Measurements from ENCODE around the gene SLC37A1.

SLC37A1 gene

DNA sequence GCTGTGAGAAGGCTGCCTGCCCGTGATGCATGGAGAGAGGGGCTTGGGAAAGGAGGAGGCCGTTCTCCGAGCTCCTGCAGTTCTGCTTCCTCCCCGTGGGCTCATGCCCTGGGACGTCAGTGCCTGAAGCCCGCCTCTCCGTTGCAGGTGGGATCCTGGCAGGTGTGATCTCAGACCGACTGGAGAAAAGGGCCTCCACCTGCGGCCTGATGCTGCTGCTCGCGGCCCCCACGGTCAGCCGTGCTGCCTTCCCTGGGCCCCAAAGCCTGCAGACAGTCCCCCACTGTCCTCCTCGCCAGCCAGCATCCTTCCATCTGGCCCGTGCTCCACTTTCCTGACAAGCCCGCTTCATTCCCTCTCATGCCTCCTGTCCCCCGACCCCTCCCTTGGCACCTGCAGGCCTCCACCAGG, 50.9 kb downstream of the SLC37A1 start:
- no peak for DNase-seq

DNA sequence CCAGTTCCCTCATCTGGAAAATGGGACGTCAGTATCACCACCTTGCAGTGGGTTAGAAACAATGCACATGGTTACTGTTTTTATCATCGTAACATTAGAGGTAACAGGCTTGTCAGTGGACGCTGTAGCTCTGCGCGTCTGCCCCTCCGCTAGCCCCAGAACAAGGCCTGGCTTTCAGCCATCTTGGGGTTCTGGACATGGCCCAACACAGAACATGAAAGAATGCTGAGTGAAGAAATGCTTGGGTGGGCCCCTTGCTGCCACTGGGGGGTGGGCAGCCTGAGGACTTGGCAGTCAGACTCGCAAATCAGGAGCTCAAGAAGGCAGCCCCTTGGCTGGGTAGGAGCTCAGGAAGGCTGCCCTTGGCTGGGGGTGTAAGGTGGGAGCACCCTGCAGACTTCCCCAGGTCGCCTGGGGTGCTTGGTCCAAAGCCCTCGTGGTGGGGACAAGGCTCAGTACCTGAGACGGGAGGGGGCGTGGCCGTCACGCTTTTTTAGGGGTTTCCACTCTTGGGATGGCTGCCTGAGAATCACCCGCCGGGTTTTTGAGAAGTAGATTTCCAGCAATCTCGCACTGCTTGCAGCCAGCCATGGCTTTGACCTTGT, 51.7 kb downstream of the SLC37A1 start:
- DNase-seq: no peak

DNA sequence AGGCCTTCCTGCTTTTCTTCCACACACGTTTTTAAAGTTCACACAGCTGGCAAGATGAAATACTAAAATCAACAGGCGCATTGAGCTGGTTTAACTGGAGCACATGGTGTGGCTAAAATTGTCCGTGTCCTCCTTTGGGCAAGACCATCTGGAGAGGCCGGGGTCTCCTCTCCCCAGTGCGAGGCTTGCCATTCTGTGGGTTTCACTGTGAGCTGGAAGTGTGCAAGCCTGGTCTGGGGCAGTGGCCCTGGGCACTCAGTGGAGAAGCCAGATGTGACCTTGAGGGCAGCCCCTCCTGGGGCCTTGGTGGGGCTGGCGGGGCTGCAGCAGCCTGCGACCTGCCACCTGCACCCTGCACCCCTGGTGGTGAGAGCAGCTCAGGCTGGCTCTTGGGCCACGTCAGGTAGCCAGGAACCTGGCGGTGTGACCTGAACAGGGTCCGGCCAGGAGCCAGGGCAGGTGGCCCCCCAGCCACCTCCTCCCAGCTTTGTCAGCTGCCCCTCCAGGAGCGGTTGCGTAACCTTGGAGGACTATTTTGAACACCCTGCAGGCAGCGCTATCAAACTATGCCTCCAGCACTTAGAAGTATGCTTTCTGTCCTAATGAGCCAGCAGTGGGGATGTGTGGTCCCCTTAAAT, 52.4 kb downstream of the SLC37A1 start:
- DNase-seq: no peak

DNA sequence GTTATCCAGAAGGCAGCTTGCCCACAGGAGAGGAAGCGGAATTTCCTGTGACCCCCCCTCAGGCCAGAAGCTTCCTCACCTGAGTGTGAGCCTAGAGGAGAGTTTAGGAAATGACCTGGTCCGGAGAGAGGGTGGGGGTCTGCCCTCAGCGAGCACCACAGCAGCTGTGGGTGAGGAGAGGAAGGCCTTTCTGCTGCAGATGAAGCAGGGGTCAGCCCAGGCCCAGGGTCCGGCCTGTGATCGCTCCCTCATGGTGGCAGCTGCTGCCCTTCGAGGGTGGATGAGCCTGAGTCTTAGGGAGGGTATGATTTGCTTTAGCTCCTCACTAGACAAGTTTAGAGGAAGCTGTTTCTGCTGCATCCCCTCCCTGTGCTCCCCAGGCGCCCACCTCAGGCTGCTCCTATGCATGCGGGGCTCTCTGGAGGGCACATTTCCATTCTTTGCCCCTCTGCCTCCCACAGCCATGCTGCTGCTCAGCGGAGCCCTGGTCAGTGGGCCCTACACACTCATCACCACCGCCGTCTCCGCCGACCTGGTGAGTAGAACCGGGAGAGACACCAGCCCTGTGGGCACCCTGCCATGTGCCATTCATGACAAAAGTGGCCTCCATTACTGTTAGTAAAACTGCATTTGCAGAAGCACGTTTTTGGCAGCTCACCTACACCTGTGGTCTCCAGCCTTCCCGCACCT, 53.0 kb downstream of the SLC37A1 start:
- no peak for DNase-seq

DNA sequence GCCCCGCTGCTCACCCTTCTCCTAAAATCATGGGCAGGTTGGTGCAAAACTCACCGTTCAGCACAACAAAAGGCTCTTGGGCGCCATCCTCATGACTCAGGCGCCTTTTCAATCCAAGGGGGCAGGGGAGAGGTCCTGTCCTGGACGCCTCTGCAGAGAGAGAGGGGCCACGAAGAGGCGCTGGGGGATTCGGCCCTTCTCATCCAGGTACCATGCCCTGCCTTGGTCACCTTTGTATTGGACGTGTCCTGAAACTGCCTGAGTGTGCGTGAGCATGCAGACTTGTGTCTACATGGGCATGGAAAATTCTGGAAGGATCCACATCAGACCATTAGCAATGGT, 53.5 kb downstream of the SLC37A1 start:
- no peak for DNase-seq

DNA sequence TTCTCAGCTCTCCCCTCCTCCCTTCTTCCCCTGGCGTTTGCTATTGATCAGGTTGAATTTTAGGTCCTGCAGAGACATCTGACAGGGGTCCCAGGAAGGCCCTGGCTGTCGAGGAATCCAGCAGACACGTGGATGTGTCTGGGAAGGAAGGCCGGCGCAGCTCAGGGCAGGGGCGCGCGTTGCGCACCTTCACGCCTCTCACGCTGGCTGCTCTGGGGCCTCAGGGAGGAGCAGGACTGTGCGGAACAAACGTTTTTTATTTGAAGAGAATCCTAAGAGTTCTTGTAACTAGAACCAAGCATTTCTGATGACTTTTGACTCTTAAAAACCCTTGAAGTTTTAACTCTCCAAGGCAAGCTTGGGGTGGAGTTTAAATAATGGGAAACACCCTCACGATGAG, 54.2 kb downstream of the SLC37A1 start:
- DNase-seq: no peak

DNA sequence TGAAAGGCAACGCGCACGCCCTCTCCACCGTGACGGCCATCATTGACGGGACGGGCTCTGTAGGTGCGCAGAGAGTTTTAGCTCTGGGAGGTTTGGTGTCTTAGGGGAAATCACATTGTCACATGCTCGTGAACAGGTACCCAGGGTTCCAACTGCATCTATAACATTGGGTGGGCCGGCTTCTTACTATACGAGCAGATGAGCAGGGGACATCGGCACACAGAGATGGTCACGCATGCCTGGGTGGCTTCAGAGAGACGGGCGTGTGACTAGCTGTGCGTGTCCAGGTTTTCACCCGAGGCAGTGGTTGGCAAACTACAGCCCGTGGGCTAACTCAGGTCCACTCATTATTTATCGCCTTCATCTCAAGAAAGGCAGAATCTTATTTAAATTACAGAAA, 54.7 kb downstream of the SLC37A1 start:
- no peak for DNase-seq

DNA sequence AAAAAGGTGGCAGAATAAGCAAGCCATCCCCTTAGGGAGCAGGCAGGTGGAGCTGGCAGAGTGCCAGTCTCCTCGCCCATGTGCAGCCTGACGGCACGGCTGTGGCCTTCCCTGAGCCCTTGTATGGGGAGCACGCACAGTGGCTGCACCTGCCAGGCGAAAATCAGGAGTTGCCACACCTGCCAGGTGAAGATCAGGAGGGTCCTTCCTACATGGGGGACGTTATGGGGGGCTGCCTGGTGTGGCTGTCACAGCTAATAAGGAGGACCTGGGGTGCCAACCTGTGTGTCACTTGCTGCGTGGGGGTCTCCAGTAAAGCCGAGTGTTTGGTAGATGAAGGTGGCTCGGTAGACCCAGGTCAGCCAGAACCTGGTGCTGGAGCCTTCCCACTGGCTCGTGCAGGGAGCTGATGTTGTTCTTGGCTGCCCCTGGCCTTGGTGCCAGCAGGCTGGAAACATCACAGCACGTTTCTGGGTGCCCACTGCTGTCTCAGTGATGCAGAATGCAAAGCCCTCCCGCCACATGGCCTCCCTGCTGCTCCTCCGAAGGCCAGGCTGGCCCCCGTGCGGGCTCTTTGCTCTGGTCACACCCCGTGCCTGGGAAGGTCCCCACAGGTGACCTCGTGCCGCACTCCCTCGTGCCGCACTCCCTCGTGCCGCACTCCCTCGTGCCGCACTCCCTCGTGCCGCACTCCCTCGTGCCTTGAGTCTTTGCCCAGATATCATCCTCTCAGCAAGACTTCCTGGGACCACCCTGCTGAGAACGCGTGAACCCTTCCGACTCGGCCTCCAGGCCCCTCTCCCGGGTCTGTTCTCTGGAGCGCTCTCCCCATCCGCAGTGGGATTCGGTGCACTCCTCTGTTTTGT, 55.4 kb downstream of the SLC37A1 start:
- no peak for DNase-seq

DNA sequence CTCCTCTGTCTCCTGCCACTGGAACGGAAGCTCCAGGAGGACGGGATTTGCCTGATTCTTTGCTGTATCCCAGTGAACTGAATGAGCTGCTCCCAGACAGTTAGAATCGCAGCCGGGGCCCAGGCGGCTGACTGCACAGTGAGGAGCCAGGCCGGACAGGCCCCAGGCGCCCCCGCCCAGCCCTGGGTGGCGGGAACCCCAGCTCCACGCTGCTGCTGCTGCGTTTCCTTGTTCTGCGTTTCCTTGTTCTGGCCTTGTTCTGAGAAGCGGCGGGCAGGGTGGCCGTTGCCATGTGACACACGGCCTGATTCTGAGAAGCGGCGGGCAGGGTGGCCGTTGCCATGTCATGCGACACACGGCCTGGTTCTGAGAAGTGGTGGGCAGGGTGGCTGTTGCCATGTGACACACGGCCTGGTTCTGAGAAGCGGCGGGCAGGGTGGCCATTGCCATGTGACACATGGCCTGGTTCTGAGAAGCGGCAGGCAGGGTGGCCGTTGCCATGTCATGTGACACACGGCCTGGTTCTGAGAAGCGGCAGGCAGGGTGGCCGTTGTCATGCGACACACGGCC, 56.2 kb downstream of the SLC37A1 start:
- DNase-seq: no peak

DNA sequence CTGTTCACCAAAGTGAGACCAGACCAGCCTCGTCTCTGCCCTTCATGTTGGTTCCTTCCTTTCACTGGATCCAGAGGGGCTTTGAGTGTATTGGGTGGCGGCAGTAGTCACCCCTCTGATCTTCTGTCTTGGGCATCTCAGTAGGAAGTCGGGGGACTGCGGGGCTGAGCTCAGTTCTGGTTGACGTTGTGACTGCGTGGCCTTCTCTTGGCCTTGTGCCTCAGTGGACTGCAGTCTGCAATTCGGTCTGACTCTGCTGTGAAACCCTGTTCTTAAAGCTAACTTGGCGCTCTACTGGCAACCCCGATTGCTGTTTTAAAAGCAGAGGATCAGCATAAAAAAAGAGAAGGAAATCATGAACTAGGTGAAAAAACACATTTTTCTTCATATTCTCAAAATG, 56.7 kb downstream of the SLC37A1 start:
- DNase-seq: no peak

DNA sequence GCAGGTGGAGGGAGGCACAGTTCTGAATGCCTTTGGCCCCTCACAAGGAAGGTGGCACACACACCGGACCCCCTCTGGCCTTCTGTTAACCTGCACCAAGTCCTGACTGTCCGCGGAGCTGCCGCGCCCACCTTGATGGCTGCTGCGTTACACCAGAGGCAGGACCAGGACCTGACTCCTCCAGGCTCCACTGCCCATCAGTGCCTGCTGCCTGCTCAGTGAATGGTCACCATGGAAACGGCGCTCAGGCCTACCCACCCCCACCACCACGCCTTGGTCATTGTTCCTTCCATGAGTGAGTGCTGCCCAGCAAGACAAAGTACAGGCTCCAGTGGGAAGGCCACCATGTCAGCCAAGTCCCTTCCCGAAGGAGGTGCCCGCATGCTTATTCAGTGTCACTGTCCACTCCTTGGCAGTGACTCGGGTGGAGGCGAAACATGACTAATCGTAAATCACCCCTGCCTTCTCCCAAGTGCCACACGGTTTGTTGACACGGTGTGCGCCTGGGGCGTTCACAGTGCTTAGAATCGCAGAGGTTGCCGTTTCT, 57.3 kb downstream of the SLC37A1 start:
- no peak for DNase-seq

DNA sequence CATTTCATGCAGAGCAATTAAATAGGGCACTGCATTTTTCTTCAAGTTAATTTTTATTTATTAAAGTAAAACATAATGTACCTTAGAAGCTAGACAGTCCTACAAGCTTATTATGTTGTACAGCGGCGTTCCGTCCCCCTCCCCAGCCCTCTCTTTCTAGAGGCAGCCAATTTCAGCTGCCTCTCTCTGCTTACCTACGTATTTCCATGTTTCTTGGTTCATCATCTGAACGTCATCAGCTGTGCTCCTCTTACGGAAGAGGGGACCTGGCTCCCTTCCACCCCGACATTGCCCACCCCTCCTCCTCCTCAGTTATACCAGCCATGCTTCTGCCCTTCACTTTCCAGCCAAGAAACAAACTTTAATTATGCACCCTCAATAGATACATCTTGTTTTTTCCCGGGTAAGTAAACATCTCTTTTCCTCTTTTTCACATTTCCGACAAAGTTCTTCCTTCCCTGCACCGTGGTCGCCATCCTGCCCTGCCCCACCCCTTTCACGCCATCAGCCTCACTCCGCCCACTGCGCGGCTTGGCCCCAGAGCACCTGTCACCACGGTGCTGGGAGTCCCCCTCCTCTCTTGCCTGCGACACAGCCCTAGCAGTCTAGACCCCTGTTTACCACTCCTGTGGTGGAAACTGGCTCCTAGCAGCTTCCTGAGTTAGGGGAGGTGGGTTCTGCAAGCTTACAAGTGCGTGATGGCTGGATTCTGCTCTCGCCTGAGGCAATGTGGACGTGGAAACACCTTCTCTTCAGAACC, 57.9 kb downstream of the SLC37A1 start:
- DNase-seq: no peak

DNA sequence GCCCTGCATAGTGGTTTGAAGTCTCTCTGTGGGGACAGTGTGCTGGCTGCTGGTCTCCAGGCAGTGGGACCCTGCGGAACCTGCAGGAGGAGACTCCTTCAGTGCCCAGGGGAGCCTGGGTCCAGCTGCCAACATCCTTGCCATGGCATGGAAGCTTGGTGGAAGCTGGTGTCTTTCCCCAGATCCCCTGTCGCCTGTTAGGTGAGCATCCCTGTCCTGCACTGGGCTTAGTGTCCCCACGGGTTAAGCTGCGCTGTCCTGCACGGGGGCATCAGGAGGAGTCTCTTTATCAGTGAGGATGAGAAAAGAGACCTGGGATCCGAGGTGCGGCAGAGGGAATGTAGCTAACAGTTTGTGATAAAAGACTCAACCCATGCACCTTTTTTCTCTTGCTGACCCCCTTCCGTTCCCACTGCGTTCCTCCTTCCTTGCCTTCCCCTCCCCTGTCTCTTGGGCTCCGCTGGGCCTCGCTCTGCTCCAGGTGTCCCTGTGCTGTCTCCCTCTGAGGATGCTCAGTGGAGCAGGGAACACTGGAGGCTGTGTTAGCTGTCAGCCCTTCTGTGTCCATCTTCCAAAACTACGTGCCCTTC, 59.3 kb downstream of the SLC37A1 start:
- no peak for DNase-seq

DNA sequence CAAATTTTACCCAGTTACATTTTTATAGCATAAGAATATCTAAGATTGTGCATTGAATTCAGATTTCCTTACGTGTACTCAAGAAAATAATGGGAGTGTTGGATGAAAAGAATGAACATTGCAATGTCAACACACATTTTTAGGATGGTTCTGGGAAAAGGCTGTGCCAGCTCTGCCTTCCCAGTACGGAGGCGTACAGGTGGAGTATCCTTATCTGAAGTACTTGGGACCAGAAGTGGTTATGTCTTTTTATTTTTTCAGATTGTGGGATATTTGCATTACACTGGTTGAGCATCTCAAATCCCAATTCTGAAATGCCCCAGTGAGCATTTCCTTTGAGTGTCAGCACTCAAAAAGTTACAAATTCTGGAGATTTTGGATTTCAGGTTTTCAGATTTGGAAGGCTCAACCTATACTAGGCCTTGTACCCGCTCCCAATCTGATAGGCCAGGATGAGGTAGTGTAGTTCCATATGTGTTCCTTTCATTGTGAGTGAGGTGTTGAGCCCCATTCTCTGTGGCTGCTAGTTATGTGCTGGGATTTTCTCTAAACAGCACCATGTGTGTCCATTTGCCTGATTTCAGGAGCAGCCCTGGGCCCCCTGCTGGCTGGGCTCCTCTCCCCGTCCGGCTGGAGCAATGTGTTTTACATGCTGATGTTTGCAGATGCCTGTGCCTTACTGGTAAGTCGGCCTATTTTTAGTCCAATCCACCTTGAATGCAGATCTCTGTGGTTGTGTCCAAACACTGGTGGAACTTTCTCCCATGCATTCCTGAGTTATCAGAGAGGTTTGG, 60.8 kb downstream of the SLC37A1 start:
- DNase-seq: no peak

DNA sequence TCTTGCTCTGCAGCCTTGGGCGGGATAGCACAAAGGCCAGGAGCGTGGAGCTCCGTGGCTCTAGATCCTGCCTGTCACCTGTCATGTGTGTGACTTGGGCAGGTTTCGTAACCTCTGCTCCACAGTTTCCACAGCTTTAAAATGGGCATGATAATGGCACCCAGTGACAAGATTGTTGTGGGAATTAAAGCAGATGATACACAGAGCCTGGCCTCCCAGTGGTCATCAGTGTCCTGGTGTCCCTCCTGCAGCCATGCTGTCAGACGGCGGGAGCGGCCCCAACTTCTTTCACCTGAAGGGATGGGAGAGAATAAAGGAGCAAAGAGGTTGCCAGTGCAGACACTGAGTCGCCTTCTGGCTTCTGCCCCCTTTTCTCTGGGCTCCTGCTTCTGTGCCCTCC, 61.5 kb downstream of the SLC37A1 start:
- no peak for DNase-seq

DNA sequence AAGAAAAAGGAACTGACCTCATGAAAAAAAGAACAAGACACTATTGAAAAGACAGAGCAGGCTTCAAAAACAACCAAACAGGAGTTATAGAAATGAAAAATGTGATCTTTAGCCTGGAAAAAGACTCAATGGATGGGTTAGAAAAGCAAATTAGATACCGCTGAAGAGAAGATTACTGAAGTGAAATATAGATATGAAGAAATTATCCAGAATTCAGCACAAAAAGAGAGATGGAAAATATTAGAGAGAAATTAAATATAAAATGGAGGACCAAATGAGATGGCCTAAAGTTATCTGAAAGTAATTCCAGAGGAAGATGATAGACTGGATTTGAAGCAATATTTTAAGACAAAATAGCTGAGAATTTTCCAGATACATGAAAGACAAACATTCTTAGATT, 63.0 kb downstream of the SLC37A1 start:
- no peak for DNase-seq

DNA sequence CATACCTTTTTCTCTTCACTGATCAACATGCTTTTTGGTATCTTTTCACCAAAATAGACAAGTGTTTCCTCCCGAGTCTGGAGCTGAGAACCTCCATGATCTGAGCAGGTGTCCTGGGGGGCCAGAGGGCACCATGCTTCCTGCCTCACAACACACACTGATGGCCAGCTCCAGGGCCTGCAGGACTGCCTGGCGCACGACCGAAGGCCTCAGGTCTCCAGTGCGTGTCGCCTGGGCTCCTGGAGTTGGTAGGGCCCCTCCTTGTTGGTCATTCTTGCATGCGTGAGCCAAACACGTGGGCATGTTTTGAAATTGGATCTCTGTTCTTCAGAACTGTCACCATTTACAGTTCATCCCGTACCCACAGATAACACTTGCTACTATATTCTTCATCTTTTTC, 64.4 kb downstream of the SLC37A1 start:
- DNase-seq: no peak

DNA sequence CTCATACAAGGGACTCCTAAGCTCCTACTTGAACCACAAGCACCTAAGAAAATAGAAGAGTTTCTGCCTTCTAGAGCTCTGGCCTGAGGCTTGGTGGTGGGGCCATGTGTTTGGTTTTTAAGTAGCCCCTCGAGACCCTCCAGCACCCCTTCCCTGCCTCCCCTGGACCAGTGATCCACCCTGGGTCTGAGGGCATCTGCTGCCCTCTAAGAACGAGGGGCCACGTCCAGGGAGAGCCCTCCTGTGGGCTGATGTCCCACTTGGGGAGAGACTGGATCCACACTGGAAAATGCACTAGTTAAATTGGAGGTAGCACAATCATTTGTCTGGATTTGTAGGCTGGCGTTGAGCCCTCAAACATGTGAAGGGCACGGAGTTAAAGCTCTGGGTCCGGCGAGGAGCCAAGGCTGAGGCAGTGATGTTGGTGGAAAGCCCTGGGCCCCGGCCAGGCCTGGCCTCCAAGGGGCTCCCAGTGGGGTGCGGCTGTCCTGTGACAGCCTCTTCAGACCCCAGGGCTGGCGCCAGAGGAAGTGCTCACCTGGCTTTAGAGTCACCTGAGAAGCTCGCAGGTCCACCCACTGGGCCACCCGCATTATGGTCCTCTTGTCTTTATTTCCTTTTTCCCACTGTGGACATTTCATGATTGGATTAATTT, 65.2 kb downstream of the SLC37A1 start:
- DNase-seq: no peak

DNA sequence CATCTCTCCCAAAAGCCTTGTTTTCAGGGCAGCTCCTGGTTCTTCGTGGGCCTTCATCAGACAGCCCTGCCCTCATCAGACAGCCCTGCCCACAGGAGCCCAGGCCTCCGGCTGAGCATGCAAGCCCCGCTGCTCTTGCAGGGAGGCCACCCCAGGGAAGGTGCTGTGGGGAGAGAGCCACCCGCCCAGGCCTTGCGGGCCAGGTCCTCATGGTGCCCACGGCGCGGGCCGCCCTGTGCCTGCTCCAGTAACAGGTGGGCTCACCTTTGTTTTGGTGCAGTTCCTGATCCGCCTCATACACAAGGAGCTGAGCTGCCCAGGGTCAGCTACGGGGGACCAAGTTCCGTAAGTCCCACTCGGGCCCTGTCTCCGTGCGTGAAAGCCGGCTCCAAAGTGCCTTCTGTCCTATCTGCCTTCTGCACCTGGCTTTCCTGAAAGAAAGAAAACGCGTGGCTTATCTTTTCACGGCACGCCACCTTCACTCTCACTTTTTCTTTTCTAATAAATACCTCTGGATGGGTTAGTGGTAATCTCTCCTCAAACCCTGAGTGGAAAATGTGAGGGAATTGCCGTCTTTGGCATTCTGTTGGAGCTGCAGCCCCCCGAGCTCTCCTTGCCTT, 65.9 kb downstream of the SLC37A1 start:
- no peak for DNase-seq

Measured in activated T-cell treated with anti-CD3 and anti-CD28 coated beads, Interleukin-2, amount 50 U/mL, for 48 hours (primary cell).